ENCODE results near the gene CRLF1. TPM values are rescaled to one million over a fixed set of nuclear protein-coding genes. Genes with fewer than 3 reads are reported as not detected.

CRLF1 gene
- polyA plus RNA-seq, 1 experiment, result 5.6 TPM

DNA sequence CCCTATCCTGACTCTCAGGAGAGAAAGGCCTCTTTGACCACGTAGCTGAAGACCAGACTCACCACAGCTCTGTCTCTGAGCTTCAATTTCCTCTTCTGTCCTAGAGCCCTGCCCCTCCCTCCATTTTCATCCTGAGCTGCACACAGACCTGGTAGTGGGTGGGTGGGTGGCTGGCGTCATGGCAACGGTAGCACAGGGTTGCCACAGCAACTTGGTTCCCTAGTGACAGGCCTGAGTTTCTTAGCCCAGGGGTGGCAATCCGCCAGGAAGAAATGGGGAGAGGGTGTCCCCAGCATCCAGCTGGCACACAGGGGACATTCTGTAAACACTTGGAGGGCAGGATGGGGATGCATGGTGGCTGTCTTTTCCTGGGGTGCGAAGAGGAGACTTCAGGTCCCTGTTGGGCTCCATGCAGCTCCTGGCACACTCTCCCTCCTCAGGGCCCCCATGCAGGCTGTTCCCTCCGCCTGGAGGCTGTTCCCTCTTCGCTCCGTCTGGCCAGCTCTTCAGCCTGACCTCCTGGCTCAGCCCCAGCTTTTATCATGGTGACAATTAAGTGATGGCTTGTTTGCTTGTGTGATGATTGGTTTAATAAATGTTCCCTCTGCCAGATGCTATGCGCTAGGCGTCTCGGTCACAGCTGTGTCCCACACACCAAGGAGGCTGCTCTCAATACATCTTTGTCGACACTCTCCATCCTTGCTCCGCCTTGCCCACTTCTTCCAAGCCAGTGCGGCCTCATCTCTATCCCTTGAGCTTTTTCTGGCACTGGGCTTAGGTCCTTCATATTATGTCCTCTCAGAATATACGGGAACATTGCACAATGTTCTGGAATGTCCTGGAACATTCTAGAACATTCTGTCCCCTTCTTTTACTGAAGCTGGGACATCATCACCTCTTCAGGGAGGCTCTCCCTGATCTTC lies 22.8 kb upstream of the CRLF1 start:
- TF ChIP-seq, protein P1, sequence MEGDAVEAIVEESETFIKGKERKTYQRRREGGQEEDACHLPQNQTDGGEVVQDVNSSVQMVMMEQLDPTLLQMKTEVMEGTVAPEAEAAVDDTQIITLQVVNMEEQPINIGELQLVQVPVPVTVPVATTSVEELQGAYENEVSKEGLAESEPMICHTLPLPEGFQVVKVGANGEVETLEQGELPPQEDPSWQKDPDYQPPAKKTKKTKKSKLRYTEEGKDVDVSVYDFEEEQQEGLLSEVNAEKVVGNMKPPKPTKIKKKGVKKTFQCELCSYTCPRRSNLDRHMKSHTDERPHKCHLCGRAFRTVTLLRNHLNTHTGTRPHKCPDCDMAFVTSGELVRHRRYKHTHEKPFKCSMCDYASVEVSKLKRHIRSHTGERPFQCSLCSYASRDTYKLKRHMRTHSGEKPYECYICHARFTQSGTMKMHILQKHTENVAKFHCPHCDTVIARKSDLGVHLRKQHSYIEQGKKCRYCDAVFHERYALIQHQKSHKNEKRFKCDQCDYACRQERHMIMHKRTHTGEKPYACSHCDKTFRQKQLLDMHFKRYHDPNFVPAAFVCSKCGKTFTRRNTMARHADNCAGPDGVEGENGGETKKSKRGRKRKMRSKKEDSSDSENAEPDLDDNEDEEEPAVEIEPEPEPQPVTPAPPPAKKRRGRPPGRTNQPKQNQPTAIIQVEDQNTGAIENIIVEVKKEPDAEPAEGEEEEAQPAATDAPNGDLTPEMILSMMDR (IDR thresholded peaks at IDR 0.05; ENCODE audit: insufficient read depth, low read depth, low read length), result no peak
- Histone ChIP-seq H3K4me3 (ENCODE audit: low read depth, low read length) (no peak overlapping the region), H3K36me3 (ENCODE audit: control insufficient read depth, insufficient read depth, low read length) (no peaks in the 10 kb centered on the region), H3K27me3 (ENCODE audit: control insufficient read depth, insufficient read depth, low read length) (peaks cover 5% of the 10 kb centered on the region)
- ChIA-PET POLR2A (no interaction called here), CTCF (interaction anchor here (1.3 to 1.6 kb wide), 2 partner anchors 10 to 17 kb away, joined by 3 read pairs; partner anchors contain the start of gene TMEM59L)
- no peak for DNase-seq (ENCODE audit: low read depth)

DNA sequence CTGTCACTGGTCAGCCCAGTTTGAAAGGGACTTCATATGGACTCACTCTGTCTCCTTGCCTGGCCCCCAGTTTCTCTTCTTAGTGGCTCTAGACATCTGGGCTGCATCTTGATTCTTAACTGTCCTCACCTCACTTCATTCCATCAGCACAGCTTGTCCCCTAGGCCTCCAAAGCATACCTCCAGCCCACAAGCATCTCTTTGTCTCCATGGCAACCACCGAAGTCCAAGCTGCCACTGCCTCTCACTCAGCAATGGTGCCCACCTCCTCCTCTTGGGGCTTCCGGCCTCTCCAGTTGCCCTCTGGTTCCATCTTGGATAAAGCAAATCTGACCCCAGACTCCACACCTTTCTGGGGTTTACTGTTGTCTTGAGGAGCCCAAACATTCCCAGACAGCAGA lies 20.3 kb upstream of the CRLF1 start:
- TF ChIP-seq, protein P1 (IDR thresholded peaks at IDR 0.05; ENCODE audit: insufficient read depth, low read depth, low read length), result no peak

DNA sequence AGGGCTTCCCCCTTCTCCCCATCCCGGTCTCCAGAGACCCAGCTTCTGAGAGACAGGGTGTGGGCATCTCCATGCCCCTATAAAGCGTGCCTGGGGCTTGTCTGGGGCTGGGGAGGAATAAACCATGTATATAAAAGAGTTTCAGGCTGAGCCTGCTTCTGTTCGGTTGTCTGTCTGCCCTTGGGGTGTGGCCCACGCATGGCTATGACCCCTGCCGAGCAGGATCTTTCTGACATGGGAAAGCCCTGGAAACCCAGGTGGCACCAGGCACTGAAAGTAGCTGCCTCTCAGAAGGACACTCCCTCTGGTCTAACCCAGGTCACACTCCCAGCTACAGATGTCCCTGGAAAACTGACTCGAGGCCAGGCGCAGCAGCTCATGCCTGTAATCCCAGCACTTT lies 14.3 kb upstream of the CRLF1 start:
- Histone ChIP-seq H3K4me3 (ENCODE audit: low read depth, low read length) (no peak overlapping the region), H3K36me3 (ENCODE audit: control insufficient read depth, insufficient read depth, low read length) (no peaks in the 10 kb centered on the region), H3K27me3 (ENCODE audit: control insufficient read depth, insufficient read depth, low read length) (peaks cover 2% of the 10 kb centered on the region)
- ChIA-PET POLR2A (no interaction called here), CTCF (no interaction called here)
- no peak for DNase-seq (ENCODE audit: low read depth)
- TF ChIP-seq, protein P1 (IDR thresholded peaks at IDR 0.05; ENCODE audit: insufficient read depth, low read depth, low read length), result no peak

More for the DNA sequence above, 20.3 kb upstream of the CRLF1 start:
- Histone ChIP-seq H3K36me3 (ENCODE audit: control insufficient read depth, insufficient read depth, low read length) (no peaks in the 10 kb centered on the region), H3K4me3 (ENCODE audit: low read depth, low read length) (no peak overlapping the region), H3K27me3 (ENCODE audit: control insufficient read depth, insufficient read depth, low read length) (peaks cover 7% of the 10 kb centered on the region)
- no peak for DNase-seq (ENCODE audit: low read depth)
- POLR2A ChIA-PET, result no interaction called here
- CTCF ChIA-PET, result interaction anchor here (1.3 to 1.9 kb wide), 2 partner anchors 33 to 50 kb away, joined by 3 to 4 read pairs; no protein-coding TSS in a partner anchor

DNA sequence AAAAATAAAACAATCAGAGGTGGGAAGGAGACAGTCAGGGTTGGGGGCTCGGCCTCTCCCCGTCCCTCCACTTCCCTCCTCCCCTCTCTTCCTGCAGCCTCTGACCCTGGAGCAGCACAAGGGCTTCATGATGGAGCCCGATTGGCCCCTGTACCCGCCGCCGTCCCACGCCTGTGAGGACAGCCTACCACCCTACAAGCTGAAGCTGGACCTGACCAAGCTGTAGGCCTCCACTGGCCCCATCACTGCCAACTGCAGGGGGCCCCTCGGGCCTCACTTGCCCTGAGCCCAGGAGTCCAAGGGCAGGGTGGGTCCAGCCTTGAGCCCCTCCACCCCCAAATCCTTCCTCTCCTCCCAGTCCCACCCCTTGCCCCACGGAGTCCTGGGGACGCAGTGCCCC lies 13.7 kb upstream of the CRLF1 start:
- no peak overlapping the region for H3K4me3 ChIP-seq (ENCODE audit: low read depth, low read length)
- TF ChIP-seq, protein P1 (IDR thresholded peaks at IDR 0.05; ENCODE audit: insufficient read depth, low read depth, low read length), result no peak
- H3K27me3 ChIP-seq (ENCODE audit: control insufficient read depth, insufficient read depth, low read length), result peaks cover 2% of the 10 kb centered on the region
- CTCF ChIA-PET, result interaction anchor here (1.1 to 1.3 kb wide), 2 partner anchors 9 to 31 kb away, joined by 3 read pairs; partner anchors contain the start of gene REX1BD
- POLR2A ChIA-PET, result no interaction called here
- DNase-seq (ENCODE audit: low read depth), result no peak
- no peaks in the 10 kb centered on the region for H3K36me3 ChIP-seq (ENCODE audit: control insufficient read depth, insufficient read depth, low read length)

DNA sequence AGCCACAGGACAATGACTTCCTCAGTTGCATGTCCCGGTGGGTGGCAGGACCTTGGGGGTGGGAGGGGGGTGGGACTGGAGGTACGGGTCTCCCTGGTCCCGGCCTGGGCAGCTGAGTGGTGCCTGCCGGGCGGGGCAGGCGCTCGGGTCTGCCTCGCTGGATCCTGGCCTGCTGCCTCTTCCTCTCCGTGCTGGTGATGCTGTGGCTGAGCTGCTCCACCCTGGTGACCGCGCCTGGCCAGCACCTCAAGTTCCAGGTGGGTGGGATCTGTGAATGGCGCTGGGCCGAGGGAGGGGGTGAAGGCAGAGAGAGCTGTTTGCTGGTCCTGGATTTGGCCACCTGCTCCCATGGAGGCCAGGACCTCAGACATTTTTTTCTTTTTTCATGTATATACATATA lies 11.6 kb upstream of the CRLF1 start:
- H3K27me3 ChIP-seq (ENCODE audit: control insufficient read depth, insufficient read depth, low read length), result peaks cover 11% of the 10 kb centered on the region
- H3K4me3 ChIP-seq (ENCODE audit: low read depth, low read length), result no peak overlapping the region
- POLR2A ChIA-PET, result no interaction called here
- DNase-seq (ENCODE audit: low read depth), result no peak
- TF ChIP-seq, protein P1 (IDR thresholded peaks at IDR 0.05; ENCODE audit: insufficient read depth, low read depth, low read length), result no peak
- H3K36me3 ChIP-seq (ENCODE audit: control insufficient read depth, insufficient read depth, low read length), result no peaks in the 10 kb centered on the region
- CTCF ChIA-PET, result interaction anchor here (1.7 kb wide), 1 partner anchor 58 kb away, joined by 4 read pairs; no protein-coding TSS in a partner anchor
